Spleen (tissue), 7 donors: ENCODE results near the gene ETNPPL.

Experiments
- CTCF ChIP-seq, 11 experiments: fragments of 200-600 bp in 7 of 11; fragments of 450-650 bp in 4 of 11; sonication (generic) in 4 of 11; IDR thresholded peaks in 8 of 11; conservative IDR thresholded peaks in 3 of 11; 1 replicate in 7 of 11; 2 replicates in 4 of 11; pipeline versions ENCODE4 v1.4.0 to v1.8.0; 2016 to 2021; ENCODE audit warnings: antibody characterized with exemption in 11 of 11, inconsistent platforms in 4 of 11, mild to moderate bottlenecking in 1 of 11
- POLR2AphosphoS5 ChIP-seq, 3 donors: sonication (generic); formaldehyde crosslinking; IDR thresholded peaks; one replicate each; pipeline ENCODE4 v1.5.1; 2017; ENCODE audit warnings: antibody characterized with exemption in 3 of 3
- donor health status: DM: no; HTN: no; CAD: no; lungs with moderate emphysema.
- donor health status: DM: no; HTN: no; CAD: no.
- donor health status: DM: no; HTN: no; CAD: no.

DNA sequence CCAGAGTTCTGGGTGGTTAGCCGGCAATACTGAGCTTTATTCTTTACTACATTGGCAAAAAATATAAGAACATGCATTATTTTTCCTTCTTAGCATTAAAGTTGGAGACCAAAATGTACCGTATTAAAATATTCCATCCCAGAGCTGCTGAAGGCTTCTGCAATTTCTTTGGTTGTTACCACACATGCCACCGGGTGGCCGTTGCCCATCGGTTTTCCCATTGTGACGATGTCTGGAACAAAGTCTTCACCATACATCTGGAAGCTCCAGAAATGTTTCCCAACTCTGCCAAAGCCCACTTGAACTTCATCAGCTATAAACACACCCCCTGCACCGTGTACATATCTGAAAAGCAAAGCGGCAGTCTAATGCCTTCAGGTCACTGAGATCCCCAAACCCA, 13.7 kb downstream of the ETNPPL start:
- TF ChIP-seq CTCF (IDR thresholded peaks at IDR 0.05 in 8 of 11, conservative IDR thresholded peaks at IDR 0.05 in 3 of 11) (no peak), POLR2AphosphoS5 (IDR thresholded peaks at IDR 0.05) (no peak)
